Large intestine (tissue), 12 donors: ENCODE measurements around the gene SLC35D1. TPM values are rescaled to one million over a fixed set of nuclear protein-coding genes. Genes with fewer than 3 reads are reported as not detected.
A peak's percentile ranks its signal among the peaks of the same experiment; 100 is the strongest.

Experiments used
- DNase-seq, 2 donors: peaks; one replicate each; pipeline versions ENCODE4 v3.0.0 to v3.0.0-alpha.2; 2013
- H3K27ac ChIP-seq: one replicate; pipeline ENCODE4 v1.5.1; 2013; ENCODE audit warnings: low read length
- H3K27me3 ChIP-seq: 2 replicates; pipeline ENCODE4 v1.6.1; 2013; ENCODE audit warnings: low read length; ENCODE audit not compliant: control insufficient read depth, insufficient read depth
- H3K36me3 ChIP-seq: 2 replicates; pipeline ENCODE4 v1.6.1; 2013; ENCODE audit warnings: low read length; ENCODE audit not compliant: control insufficient read depth, insufficient read depth
- H3K4me1 ChIP-seq: one replicate; pipeline ENCODE4 v1.6.1; 2013; ENCODE audit warnings: low read length; ENCODE audit not compliant: control insufficient read depth, insufficient read depth
- H3K4me3 ChIP-seq: one replicate; pipeline ENCODE4 v1.5.1; 2013; ENCODE audit warnings: low read length
- H3K9me3 ChIP-seq: one replicate; pipeline ENCODE4 v1.6.1; 2013; ENCODE audit warnings: mild to moderate bottlenecking, low read depth, low read length, moderate library complexity; ENCODE audit not compliant: control insufficient read depth
- WGBS: methylation state at CpG from one replicate; pipeline ENCODE4 v1.1.5; 2013; ENCODE audit warnings: low lambda C conversion rate; ENCODE audit not compliant: insufficient coverage; 5-methylcytosine and 5-hydroxymethylcytosine counted together
- long read RNA-seq, 11 donors: transcript quantifications; one replicate each; lab custom pipeline, GENCODE V29; 2026
- polyA plus RNA-seq: library from polyadenylated mRNA; unstranded; fragments of 120-200 nt; gene quantifications from one replicate; pipeline ENCODE4 v1.2.1, GENCODE V29; 2013

SLC35D1 gene
- 56.0 TPM for polyA plus RNA-seq
- long read RNA-seq, donor 1, full-length matches to known transcripts, result 6 of 6 reads
- long read RNA-seq, donor 1, partial matches to known transcripts, result 0 of 6 reads
- long read RNA-seq, donor 1, other reads (novel, unspliced or antisense), result 0 of 6 reads
- long read RNA-seq, donor 2, full-length matches to known transcripts, result 10 of 10 reads
- long read RNA-seq, donor 2, partial matches to known transcripts, result 0 of 10 reads
- long read RNA-seq, donor 2, other reads (novel, unspliced or antisense), result 0 of 10 reads
- long read RNA-seq, donor 3, result 0 reads
- long read RNA-seq, donor 4, full-length matches to known transcripts, result 2 of 2 reads
- long read RNA-seq, donor 4, partial matches to known transcripts, result 0 of 2 reads
- long read RNA-seq, donor 4, other reads (novel, unspliced or antisense), result 0 of 2 reads
- long read RNA-seq, donor 5, full-length matches to known transcripts, result 3 of 3 reads
- long read RNA-seq, donor 5, partial matches to known transcripts, result 0 of 3 reads
- long read RNA-seq, donor 5, other reads (novel, unspliced or antisense), result 0 of 3 reads
- long read RNA-seq, donor 6, full-length matches to known transcripts, result 9 of 9 reads
- long read RNA-seq, donor 6, partial matches to known transcripts, result 0 of 9 reads
- long read RNA-seq, donor 6, other reads (novel, unspliced or antisense), result 0 of 9 reads
- long read RNA-seq, donor 7, full-length matches to known transcripts, result 3 of 3 reads
- long read RNA-seq, donor 7, partial matches to known transcripts, result 0 of 3 reads
- long read RNA-seq, donor 7, other reads (novel, unspliced or antisense), result 0 of 3 reads
- long read RNA-seq, donor 8, full-length matches to known transcripts, result 3 of 3 reads
- long read RNA-seq, donor 8, partial matches to known transcripts, result 0 of 3 reads
- long read RNA-seq, donor 8, other reads (novel, unspliced or antisense), result 0 of 3 reads
- long read RNA-seq, donor 9, full-length matches to known transcripts, result 5 of 5 reads
- long read RNA-seq, donor 9, partial matches to known transcripts, result 0 of 5 reads
- long read RNA-seq, donor 9, other reads (novel, unspliced or antisense), result 0 of 5 reads
- long read RNA-seq, donor 10, full-length matches to known transcripts, result 6 of 6 reads
- long read RNA-seq, donor 10, partial matches to known transcripts, result 0 of 6 reads
- long read RNA-seq, donor 10, other reads (novel, unspliced or antisense), result 0 of 6 reads
- long read RNA-seq, donor 11, full-length matches to known transcripts, result 8 of 8 reads
- long read RNA-seq, donor 11, partial matches to known transcripts, result 0 of 8 reads
- long read RNA-seq, donor 11, other reads (novel, unspliced or antisense), result 0 of 8 reads

- Histone ChIP-seq H3K4me1 (peaks cover 8% of the 10 kb centered on the region), H3K36me3 (peaks cover 6% of the 10 kb centered on the region), H3K9me3 (no peaks in the 10 kb centered on the region), H3K27ac (peak within 1 kb of the TSS; percentile 96), H3K4me3 (peak within 1 kb of the TSS; percentile 86), H3K27me3 (no peaks in the 10 kb centered on the region)
- WGBS, result 0% methylated on average over 2 of the region's 73 CpGs
- DNase-seq, result peak; percentile 81 to 93
These were observed at the start of gene SLC35D1 for GRCh38 chr1:67053785-67054772. TSS of gene SLC35D1 (minus strand) at chr1:67054148. CDS start at chr1:67054013, 135 bp downstream.

- Histone ChIP-seq H3K9me3 (no peaks in the 10 kb centered on the region), H3K27ac (no peak overlapping the region), H3K27me3 (no peaks in the 10 kb centered on the region), H3K4me3 (no peak overlapping the region), H3K36me3 (no peaks in the 10 kb centered on the region), H3K4me1 (no peaks in the 10 kb centered on the region)
- DNase-seq, result peak in 1 of 2 donors; percentile 35
- WGBS, result 17% methylated on average over 1 of the region's 1 CpG
These were observed 49.6 kb upstream of the SLC35D1 start for GRCh38 chr1:67103548-67103947.

- H3K27me3 ChIP-seq, result no peaks in the 10 kb centered on the region
- WGBS, result 25% methylated on average over 1 of the region's 3 CpGs
- no peak for DNase-seq
- H3K36me3 ChIP-seq, result no peaks in the 10 kb centered on the region
- no peaks in the 10 kb centered on the region for H3K9me3 ChIP-seq
- no peak overlapping the region for H3K27ac ChIP-seq
- no peaks in the 10 kb centered on the region for H3K4me1 ChIP-seq
- H3K4me3 ChIP-seq, result no peak overlapping the region
These were observed 46.9 kb upstream of the SLC35D1 start for GRCh38 chr1:67100833-67101232.

- Histone ChIP-seq H3K27ac (no peak overlapping the region), H3K4me1 (peaks cover 5% of the 10 kb centered on the region), H3K27me3 (no peaks in the 10 kb centered on the region), H3K4me3 (no peak overlapping the region), H3K9me3 (no peaks in the 10 kb centered on the region), H3K36me3 (no peaks in the 10 kb centered on the region)
- DNase-seq, result no peak
These were observed 43.4 kb upstream of the SLC35D1 start for GRCh38 chr1:67097305-67097704.

- H3K27me3 ChIP-seq, result no peaks in the 10 kb centered on the region
- H3K36me3 ChIP-seq, result no peaks in the 10 kb centered on the region
- no peaks in the 10 kb centered on the region for H3K9me3 ChIP-seq
- no peak overlapping the region for H3K27ac ChIP-seq
- WGBS, result 100% methylated on average over 1 of the region's 2 CpGs
- H3K4me3 ChIP-seq, result no peak overlapping the region
- H3K4me1 ChIP-seq, result peaks cover 5% of the 10 kb centered on the region
- peak in 1 of 2 donors; percentile 8 for DNase-seq
These were observed 40.2 kb upstream of the SLC35D1 start for GRCh38 chr1:67094191-67094590.

- Histone ChIP-seq H3K27ac (no peak overlapping the region), H3K27me3 (no peaks in the 10 kb centered on the region), H3K4me3 (no peak overlapping the region), H3K4me1 (peaks cover 2% of the 10 kb centered on the region), H3K36me3 (no peaks in the 10 kb centered on the region), H3K9me3 (no peaks in the 10 kb centered on the region)
- WGBS, result no CpG with 5 or more reads among the region's 1 CpG
- DNase-seq, result no peak
These were observed 35.8 kb upstream of the SLC35D1 start for GRCh38 chr1:67089685-67090208.

GRCh38 chr1:67088440-67088839 lies 34.5 kb upstream of the SLC35D1 start:
- Histone ChIP-seq H3K4me3 (no peak overlapping the region), H3K36me3 (no peaks in the 10 kb centered on the region), H3K4me1 (no peaks in the 10 kb centered on the region), H3K27me3 (no peaks in the 10 kb centered on the region), H3K27ac (no peak overlapping the region), H3K9me3 (no peaks in the 10 kb centered on the region)
- no peak for DNase-seq
- no CpG with 5 or more reads among the region's 1 CpG for WGBS

GRCh38 chr1:67085326-67085725 lies 31.4 kb upstream of the SLC35D1 start:
- H3K36me3 ChIP-seq, result no peaks in the 10 kb centered on the region

GRCh38 chr1:67084765-67085318 lies 30.9 kb upstream of the SLC35D1 start:
- no peaks in the 10 kb centered on the region for H3K4me1 ChIP-seq
- H3K36me3 ChIP-seq, result no peaks in the 10 kb centered on the region
- no peak for DNase-seq
- H3K27me3 ChIP-seq, result no peaks in the 10 kb centered on the region
- H3K27ac ChIP-seq, result no peak overlapping the region
- no peak overlapping the region for H3K4me3 ChIP-seq
- 78% methylated on average over 1 of the region's 9 CpGs for WGBS
- no peaks in the 10 kb centered on the region for H3K9me3 ChIP-seq

More at GRCh38 chr1:67085326-67085725, 31.4 kb upstream of the SLC35D1 start:
- Histone ChIP-seq H3K27ac (no peak overlapping the region), H3K4me3 (no peak overlapping the region), H3K9me3 (no peaks in the 10 kb centered on the region), H3K4me1 (no peaks in the 10 kb centered on the region), H3K27me3 (no peaks in the 10 kb centered on the region)
- 50% methylated on average over 2 of the region's 2 CpGs for WGBS
- no peak for DNase-seq
